Measurements from ENCODE around the gene CCR2.

GRCh38 chr3:46406443-46406787, 52.5 kb downstream of the CCR2 start:
- TF ChIP-seq CTCF (conservative IDR thresholded peaks at IDR 0.05; ENCODE audit: low read length) (no peak), EZH2phosphoT487 (IDR thresholded peaks at IDR 0.05; ENCODE audit: borderline replicate concordance) (no peak)
